ENCODE measurements around the gene GLCCI1.

DNA sequence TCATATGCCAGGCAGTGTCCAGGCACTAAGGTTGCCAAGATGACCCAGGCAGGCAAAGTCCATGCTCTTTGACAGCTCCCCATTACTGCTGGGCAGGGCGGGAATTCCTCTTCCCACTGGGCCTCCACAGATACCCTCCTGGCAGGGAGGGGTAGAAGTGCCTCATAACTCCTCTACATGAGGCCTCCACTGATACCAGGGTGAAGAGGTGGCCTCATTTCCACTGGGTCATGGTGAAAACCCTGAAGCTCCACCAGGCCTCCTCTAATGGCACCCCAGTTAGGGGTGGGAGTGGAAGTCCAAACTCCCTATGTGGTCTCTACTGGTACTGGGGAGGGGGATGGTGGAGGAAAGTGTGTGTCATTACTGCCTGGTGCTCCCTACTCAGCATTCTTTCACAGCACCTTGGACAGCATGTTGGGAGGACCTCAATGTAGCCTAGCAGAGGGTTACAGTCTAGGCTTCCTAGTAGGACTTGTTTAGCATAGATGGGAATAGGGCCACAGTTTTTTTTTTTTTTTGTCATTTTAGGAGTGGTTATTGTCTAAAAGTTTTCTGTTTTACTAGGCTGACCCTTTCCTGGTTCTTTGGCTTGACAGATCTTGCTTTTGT is 34.6 kb upstream of the GLCCI1 start:
- TF ChIP-seq, protein P1, sequence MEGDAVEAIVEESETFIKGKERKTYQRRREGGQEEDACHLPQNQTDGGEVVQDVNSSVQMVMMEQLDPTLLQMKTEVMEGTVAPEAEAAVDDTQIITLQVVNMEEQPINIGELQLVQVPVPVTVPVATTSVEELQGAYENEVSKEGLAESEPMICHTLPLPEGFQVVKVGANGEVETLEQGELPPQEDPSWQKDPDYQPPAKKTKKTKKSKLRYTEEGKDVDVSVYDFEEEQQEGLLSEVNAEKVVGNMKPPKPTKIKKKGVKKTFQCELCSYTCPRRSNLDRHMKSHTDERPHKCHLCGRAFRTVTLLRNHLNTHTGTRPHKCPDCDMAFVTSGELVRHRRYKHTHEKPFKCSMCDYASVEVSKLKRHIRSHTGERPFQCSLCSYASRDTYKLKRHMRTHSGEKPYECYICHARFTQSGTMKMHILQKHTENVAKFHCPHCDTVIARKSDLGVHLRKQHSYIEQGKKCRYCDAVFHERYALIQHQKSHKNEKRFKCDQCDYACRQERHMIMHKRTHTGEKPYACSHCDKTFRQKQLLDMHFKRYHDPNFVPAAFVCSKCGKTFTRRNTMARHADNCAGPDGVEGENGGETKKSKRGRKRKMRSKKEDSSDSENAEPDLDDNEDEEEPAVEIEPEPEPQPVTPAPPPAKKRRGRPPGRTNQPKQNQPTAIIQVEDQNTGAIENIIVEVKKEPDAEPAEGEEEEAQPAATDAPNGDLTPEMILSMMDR (IDR thresholded peaks at IDR 0.05), result no peak
- no peak for TF ChIP-seq POLR2A (IDR thresholded peaks at IDR 0.05)
